Endothelial cell of coronary artery (primary cell): ENCODE data around the gene NAA50. TPM values are rescaled to one million over a fixed set of nuclear protein-coding genes. Genes with fewer than 3 reads are reported as not detected.

Experiments used
- total RNA-seq: library from RNA; depleted of rRNA; stranded (reverse); fragments of >200 nt; gene quantifications from 2 replicates; pipeline ENCODE4 v1.2.3, GENCODE V29; 2014

Gene NAA50
- 120 and 171 TPM in 2 replicates for total RNA-seq

GRCh38 chr3:113745756-113746547, at the start of gene NAA50:
TSS of gene NAA50 (minus strand) at chr3:113746249. CDS start at chr3:113745949, 300 bp downstream.

GRCh38 chr3:113746548-113747282, 666 bp upstream of the NAA50 start, which contains the start of gene ATP6V1A:
TSS of gene ATP6V1A (plus strand) at chr3:113747035. CDS start at chr3:113778754, 31,719 bp downstream.

DNA sequence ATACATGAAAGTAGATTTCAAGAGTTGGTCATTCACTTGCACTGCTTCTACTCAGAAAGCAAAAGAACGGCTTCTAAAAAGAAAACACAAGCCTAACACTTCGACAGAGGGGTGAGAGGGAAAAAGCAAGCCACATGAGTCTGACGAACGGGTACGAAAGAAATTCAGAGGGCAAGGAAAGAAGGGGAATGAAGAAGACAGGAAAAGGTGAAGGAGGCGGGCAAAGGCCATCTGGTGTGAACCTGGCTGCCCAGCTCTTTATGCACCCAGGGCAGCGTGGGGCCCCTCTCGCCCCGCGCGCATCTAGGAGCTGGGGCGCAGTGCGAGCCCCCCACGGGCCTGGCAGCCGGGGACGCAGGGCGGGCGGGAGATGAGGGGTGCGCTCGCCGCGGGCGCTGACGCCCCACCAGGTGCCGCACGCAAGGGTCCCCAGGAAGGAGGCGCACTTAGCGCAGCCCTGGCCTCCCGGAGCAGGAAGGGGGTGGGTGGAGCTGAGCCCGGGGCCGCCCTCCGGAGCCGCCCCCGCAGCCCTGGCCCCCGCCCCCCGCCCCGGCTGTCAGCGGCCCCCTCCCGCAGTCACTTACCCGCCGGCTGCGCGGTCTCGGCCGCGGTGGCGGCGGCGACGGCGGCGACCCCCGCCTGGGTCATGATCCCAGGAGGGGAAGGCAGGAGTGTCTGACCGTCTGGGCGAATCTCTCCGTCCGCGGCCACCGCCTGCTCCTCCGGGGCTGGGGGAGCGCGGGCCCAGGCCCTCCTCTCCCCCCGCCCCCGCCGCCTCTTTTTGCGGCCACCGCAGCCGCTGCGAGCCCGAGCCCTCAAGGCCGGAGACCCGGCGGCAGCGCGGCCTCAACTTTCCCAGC, 50.0 kb downstream of the NAA50 start, which contains the start of gene USF3:
TSS of gene USF3 (minus strand) at position 857 of the 860 bp plus-strand sequence. CDS start 21,764 bp downstream, outside the sequence.

Other genes starting within 250 kb of the NAA50 start
- gene SPICE1, start 231.1 kb downstream of the NAA50 start, total RNA-seq = 7.6 and 9.9 TPM in 2 replicates
- 0.27 TPM in 1 of 2 replicates, not detected in the other for gene SIDT1, start 213.7 kb downstream of the NAA50 start, total RNA-seq
- 3.6 and 4.0 TPM in 2 replicates for gene USF3, start 49.6 kb downstream of the NAA50 start, total RNA-seq
- gene ATP6V1A, start 786 bp upstream of the NAA50 start, total RNA-seq = 77.0 and 80.0 TPM in 2 replicates
- gene GRAMD1C, start 92.5 kb upstream of the NAA50 start, total RNA-seq = 16.2 and 22.1 TPM in 2 replicates
- 1.9 and 2.5 TPM in 2 replicates for gene ZDHHC23, start 201.8 kb upstream of the NAA50 start, total RNA-seq